ENCODE results near the gene FSTL5. TPM values are rescaled to one million over a fixed set of nuclear protein-coding genes. Genes with fewer than 3 reads are reported as not detected.

FSTL5 gene
- total RNA-seq, 2 donors from 2014 or later: 0.13 TPM; not detected in 1

- intact Hi-C loops (cut with DNase I): no loop called here
- TF ChIP-seq CTCF (IDR thresholded peaks at IDR 0.05): no peak
Observed at GRCh38 chr4:161393602-161394001, 770.2 kb downstream of the FSTL5 start.

GRCh38 chr4:161382655-161383054, 781.1 kb downstream of the FSTL5 start:
- Histone ChIP-seq H3K36me3 (no peaks in the 10 kb centered on the region), H3K27me3 (no peaks in the 10 kb centered on the region), H3K4me1 (no peaks in the 10 kb centered on the region), H3K4me3 (no peak overlapping the region), H3K27ac (no peak overlapping the region), H3K9ac (ENCODE audit: low read depth in 2 of 2, low read length in 2 of 2) (no peak overlapping the region), H3K9me3 (no peaks in the 10 kb centered on the region)
- DNase-seq: no peak
- TF ChIP-seq CTCF (IDR thresholded peaks at IDR 0.05): no peak
- intact Hi-C loops (cut with DNase I): no loop called here

More at GRCh38 chr4:161393602-161394001, 770.2 kb downstream of the FSTL5 start:
- H3K27ac ChIP-seq: no peak overlapping the region
- H3K9me3 ChIP-seq: no peaks in the 10 kb centered on the region
- H3K36me3 ChIP-seq: no peaks in the 10 kb centered on the region
- H3K4me1 ChIP-seq: no peaks in the 10 kb centered on the region
- DNase-seq: no peak
- no peak overlapping the region for H3K9ac ChIP-seq (ENCODE audit: low read depth in 2 of 2, low read length in 2 of 2)
- H3K27me3 ChIP-seq: no peaks in the 10 kb centered on the region
- no peak overlapping the region for H3K4me3 ChIP-seq

GRCh38 chr4:161376275-161376674, 787.5 kb downstream of the FSTL5 start:
- H3K27ac ChIP-seq: no peak overlapping the region
- no peak overlapping the region for H3K9ac ChIP-seq (ENCODE audit: low read depth in 2 of 2, low read length in 2 of 2)
- intact Hi-C loops (cut with DNase I): no loop called here
- H3K27me3 ChIP-seq: no peaks in the 10 kb centered on the region
- no peak overlapping the region for H3K4me3 ChIP-seq
- TF ChIP-seq CTCF (IDR thresholded peaks at IDR 0.05): no peak
- no peaks in the 10 kb centered on the region for H3K36me3 ChIP-seq
- no peak for DNase-seq
- no peaks in the 10 kb centered on the region for H3K9me3 ChIP-seq
- no peaks in the 10 kb centered on the region for H3K4me1 ChIP-seq

GRCh38 chr4:161364681-161365080, 799.1 kb downstream of the FSTL5 start:
- no peak overlapping the region for H3K27ac ChIP-seq
- H3K9me3 ChIP-seq: no peaks in the 10 kb centered on the region
- no peaks in the 10 kb centered on the region for H3K4me1 ChIP-seq
- TF ChIP-seq CTCF (IDR thresholded peaks at IDR 0.05): no peak
- intact Hi-C loops (cut with DNase I): no loop called here
- H3K36me3 ChIP-seq: no peaks in the 10 kb centered on the region
- DNase-seq: no peak
- H3K9ac ChIP-seq (ENCODE audit: low read depth in 2 of 2, low read length in 2 of 2): no peak overlapping the region
- no peaks in the 10 kb centered on the region for H3K27me3 ChIP-seq
- no peak overlapping the region for H3K4me3 ChIP-seq

GRCh38 chr4:161360982-161361381, 802.8 kb downstream of the FSTL5 start:
- H3K27me3 ChIP-seq: no peaks in the 10 kb centered on the region
- no peaks in the 10 kb centered on the region for H3K4me1 ChIP-seq
- no peak overlapping the region for H3K4me3 ChIP-seq
- intact Hi-C loops (cut with DNase I): no loop called here
- TF ChIP-seq CTCF (IDR thresholded peaks at IDR 0.05): no peak
- no peaks in the 10 kb centered on the region for H3K36me3 ChIP-seq
- no peaks in the 10 kb centered on the region for H3K9me3 ChIP-seq
- no peak for DNase-seq
- H3K27ac ChIP-seq: no peak overlapping the region
- no peak overlapping the region for H3K9ac ChIP-seq (ENCODE audit: low read depth in 2 of 2, low read length in 2 of 2)

- no peak overlapping the region for H3K9ac ChIP-seq (ENCODE audit: low read depth in 2 of 2, low read length in 2 of 2)
- no peaks in the 10 kb centered on the region for H3K36me3 ChIP-seq
- no peaks in the 10 kb centered on the region for H3K27me3 ChIP-seq
- H3K4me1 ChIP-seq: no peaks in the 10 kb centered on the region
- no peak for TF ChIP-seq CTCF (IDR thresholded peaks at IDR 0.05)
- no peak for DNase-seq
- H3K4me3 ChIP-seq: no peak overlapping the region
- intact Hi-C loops (cut with DNase I): no loop called here
- no peak overlapping the region for H3K27ac ChIP-seq
- no peaks in the 10 kb centered on the region for H3K9me3 ChIP-seq
Observed at GRCh38 chr4:161359491-161359890, 804.3 kb downstream of the FSTL5 start.
